Aorta (tissue), 5 donors: ENCODE data around the gene ELOB. TPM values are rescaled to one million over a fixed set of nuclear protein-coding genes. Genes with fewer than 3 reads are reported as not detected.

Experiments
- ATAC-seq: fragments of 200-7000 bp; cut with Tn5 transposase; one replicate; pipeline ENCODE4 v1.9.1; 2022; ENCODE audit warnings: moderate library complexity; ENCODE audit not compliant: low FRiP score
- DNase-seq, 2 donors: peaks; one replicate each; pipeline ENCODE4 v3.0.0-alpha.2; 2020
- H3K27ac ChIP-seq, 2 donors: one replicate each; pipeline ENCODE4 v1.5.1; 2013; ENCODE audit warnings: low read length in 2 of 2, mild to moderate bottlenecking in 2 of 2, moderate library complexity in 2 of 2, control low read depth in 1 of 2, inconsistent platforms in 1 of 2, low read depth in 1 of 2
- H3K27me3 ChIP-seq, 2 donors: one replicate each; pipeline ENCODE4 v1.6.1; 2013; ENCODE audit warnings: control low read depth in 1 of 2, low read length in 1 of 2, mild to moderate bottlenecking in 1 of 2, moderate library complexity in 1 of 2; ENCODE audit not compliant: insufficient read depth in 2 of 2, control insufficient read depth in 1 of 2
- H3K36me3 ChIP-seq, 2 donors: one replicate each; pipeline ENCODE4 v1.6.1; 2013; ENCODE audit warnings: control low read depth in 1 of 2, low read length in 1 of 2, mild to moderate bottlenecking in 1 of 2; ENCODE audit not compliant: insufficient read depth in 2 of 2, control insufficient read depth in 1 of 2
- H3K4me1 ChIP-seq, 2 donors: one replicate each; pipeline ENCODE4 v1.6.1; 2013; ENCODE audit warnings: low read length in 2 of 2, control low read depth in 1 of 2, mild to moderate bottlenecking in 1 of 2, moderate library complexity in 1 of 2; ENCODE audit not compliant: insufficient read depth in 2 of 2, control insufficient read depth in 1 of 2
- H3K4me3 ChIP-seq, 2 donors: one replicate each; pipeline ENCODE4 v1.5.1; 2013; ENCODE audit warnings: low read length in 2 of 2, control low read depth in 1 of 2, mild to moderate bottlenecking in 1 of 2
- H3K9me3 ChIP-seq: one replicate; pipeline ENCODE4 v1.6.1; 2013; ENCODE audit warnings: mild to moderate bottlenecking, low read length; ENCODE audit not compliant: control insufficient read depth
- WGBS, 2 donors: extraction: QIAGEN DNeasy Blood & Tissue Kit; methylation state at CpG; one replicate each; pipeline ENCODE4 v1.1.7; 2013; 5-methylcytosine and 5-hydroxymethylcytosine counted together
- intact Hi-C, 2 donors: fragments of 100-400 bp; cut with DNase I; formaldehyde crosslinking; loops; one replicate each; pipeline versions ENCODE4 v1.14.2 to v1.15.0; 2022
- polyA plus RNA-seq, 2 donors: library from polyadenylated mRNA; stranded (reverse); fragments of 200-250 nt; gene quantifications; one replicate each; pipeline ENCODE4 v1.2.3, GENCODE V29; 2013
- total RNA-seq, 2 donors: library from RNA; stranded (reverse); fragmentation: NEBNext Ultra II Directional; extraction: Animal tissue kit (Norgen Biotek cat#: 25700); gene quantifications; one replicate each; pipeline ENCODE4 v1.2.1, GENCODE V29; 2021
- donor health status: healthy with polysubstance abuse.
- donor health status: Bipolar disorder and iron deficiency.
- donor health status: DM: no; HTN: no; CAD: no.
- donor health status: DM: no; HTN: no; CAD: no.
- donor health status: DM: yes; HTN: yes; CAD: no.

Gene ELOB
- total and polyA plus RNA-seq, 4 donors: 146 to 843 (median 271) TPM

DNA sequence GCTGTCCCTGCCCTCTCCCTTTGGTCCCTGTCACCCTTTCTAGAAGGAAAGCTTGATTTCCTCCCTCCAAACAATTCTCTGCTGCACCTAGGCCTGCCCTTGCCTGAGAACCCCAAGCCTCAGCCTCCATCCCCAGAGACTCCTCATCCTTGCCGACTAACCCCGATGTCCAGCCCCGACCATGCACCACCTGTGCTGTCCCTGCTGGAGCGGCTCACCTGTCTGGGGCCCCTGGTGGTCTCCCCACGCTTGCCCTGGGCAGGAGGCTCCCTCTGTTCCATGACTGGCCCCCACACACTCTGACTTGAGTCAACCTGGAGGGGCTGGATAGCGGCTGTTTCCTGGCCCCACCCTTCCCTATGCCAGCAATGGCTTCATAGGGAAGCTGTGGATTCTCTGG, 36.6 kb downstream of the ELOB start:
- H3K27me3 ChIP-seq: no peaks in the 10 kb centered on the region
- 86 to 88% methylated on average over 6 of the region's 6 CpGs for WGBS, 2 donors
- H3K4me3 ChIP-seq: no peak overlapping the region

DNA sequence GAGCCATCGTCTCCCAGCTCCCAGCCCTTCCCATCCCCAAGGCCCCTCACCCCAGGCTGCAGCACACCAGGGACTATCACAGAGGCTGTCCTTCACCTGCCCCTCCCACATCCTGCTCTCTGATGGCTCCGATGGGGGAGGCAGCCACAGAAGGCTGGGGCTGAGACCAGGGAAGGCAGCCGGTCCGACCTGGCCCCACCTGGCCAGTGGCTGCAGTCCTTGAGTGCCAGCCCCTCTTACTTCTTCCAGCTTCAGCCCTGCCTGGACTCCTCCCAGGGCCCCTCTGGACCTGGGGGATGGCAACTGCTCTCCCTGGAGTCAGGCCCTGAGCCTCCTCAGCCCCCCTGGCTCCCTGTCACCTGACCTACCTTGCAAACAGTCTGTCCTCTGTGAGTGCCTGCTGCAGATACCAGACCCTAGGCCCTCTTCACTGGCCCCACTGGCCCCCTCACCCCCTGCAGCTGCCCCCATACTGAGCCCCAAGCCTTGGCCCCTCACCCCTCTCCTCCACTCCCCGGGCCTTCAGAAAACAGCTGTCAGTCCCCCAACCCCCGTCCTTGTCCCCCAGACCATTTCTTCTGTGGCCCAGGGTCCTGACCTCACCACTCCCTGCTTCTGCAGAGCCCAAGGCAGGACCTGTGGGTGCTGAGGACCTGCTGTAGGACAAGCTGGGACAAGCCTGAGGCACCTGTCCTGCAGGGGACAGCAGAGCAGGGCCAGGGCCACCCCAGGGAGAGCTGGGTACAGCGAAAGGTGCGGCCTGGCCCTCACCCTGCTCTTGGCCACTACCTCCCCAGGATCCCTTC, 37.3 kb downstream of the ELOB start:
- no peaks in the 10 kb centered on the region for H3K9me3 ChIP-seq
- no peaks in the 10 kb centered on the region for H3K36me3 ChIP-seq
- DNase-seq (peak in 1 of 2 donors; percentile 65), ATAC-seq (no peak)
- H3K27me3 ChIP-seq: no peaks in the 10 kb centered on the region
- H3K27ac ChIP-seq: no peak overlapping the region
- H3K4me1 ChIP-seq: no peaks in the 10 kb centered on the region
- intact Hi-C loops: no loop called here
- WGBS, 2 donors: 49 to 52% methylated on average over 8 of the region's 8 CpGs
- no peak overlapping the region for H3K4me3 ChIP-seq

More for the DNA sequence above, 36.6 kb downstream of the ELOB start:
- DNase-seq (peak in 1 of 2 donors; percentile 45), ATAC-seq (no peak)
- no peaks in the 10 kb centered on the region for H3K4me1 ChIP-seq
- intact Hi-C loops: no loop called here
- no peak overlapping the region for H3K27ac ChIP-seq
- H3K36me3 ChIP-seq: no peaks in the 10 kb centered on the region
- no peaks in the 10 kb centered on the region for H3K9me3 ChIP-seq

DNA sequence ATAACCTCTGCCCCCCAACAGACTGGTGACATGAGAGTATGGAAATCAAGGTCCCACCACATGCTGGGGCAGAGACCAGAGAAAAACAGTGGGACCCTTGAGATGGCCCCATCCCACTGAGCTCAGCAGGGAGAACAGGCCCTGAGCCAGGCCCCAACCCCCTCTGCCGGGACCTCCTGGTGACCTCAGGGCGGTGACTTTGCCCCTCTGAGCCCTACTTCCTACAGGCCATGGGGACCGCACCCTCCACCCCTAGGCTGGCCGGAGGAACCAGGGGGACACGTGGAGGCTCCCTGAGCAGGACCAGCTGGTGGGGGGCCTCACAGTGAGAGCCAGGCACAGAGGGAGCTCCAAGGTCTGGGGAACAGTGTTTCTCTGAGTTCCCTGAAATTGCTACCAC, 38.5 kb downstream of the ELOB start:
- Histone ChIP-seq H3K4me1 (no peaks in the 10 kb centered on the region), H3K4me3 (no peak overlapping the region), H3K9me3 (no peaks in the 10 kb centered on the region), H3K36me3 (no peaks in the 10 kb centered on the region), H3K27ac (no peak overlapping the region), H3K27me3 (no peaks in the 10 kb centered on the region)
- DNase-seq (no peak), ATAC-seq (no peak)
- intact Hi-C loops: no loop called here
- WGBS, 2 donors: 78 to 80% methylated on average over 5 of the region's 5 CpGs

DNA sequence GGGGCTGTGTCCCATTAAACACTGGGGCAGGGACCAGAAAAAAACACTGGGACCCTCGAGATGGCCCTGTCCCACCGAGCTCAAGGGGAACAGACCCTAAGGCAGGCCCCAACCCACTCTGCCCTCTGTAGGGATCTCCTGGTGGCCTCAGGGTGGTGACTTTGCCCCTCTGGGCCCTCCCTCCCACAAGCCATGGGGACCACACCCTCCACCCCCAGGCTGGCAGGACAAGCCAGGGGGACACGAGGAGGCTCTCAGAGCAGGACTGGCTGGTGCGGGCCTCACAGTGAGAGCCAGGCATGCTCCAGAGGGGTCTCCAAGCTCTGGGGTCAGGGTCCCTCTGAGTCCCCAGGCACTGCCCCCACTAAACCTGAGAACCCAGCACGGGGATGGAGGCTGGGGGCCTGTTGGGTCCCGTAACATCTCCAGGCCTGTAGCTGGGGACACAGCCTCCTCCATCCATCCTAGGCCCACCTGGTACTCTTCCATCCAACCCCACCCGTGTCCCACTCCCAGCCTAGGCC, 39.1 kb downstream of the ELOB start:
- H3K9me3 ChIP-seq: no peaks in the 10 kb centered on the region
- no peak for ATAC-seq
- no peak overlapping the region for H3K4me3 ChIP-seq
- H3K36me3 ChIP-seq: no peaks in the 10 kb centered on the region
- H3K27ac ChIP-seq: no peak overlapping the region
- intact Hi-C loops: no loop called here
- DNase-seq: peak in 1 of 2 donors; percentile 46
- no peaks in the 10 kb centered on the region for H3K27me3 ChIP-seq
- no peaks in the 10 kb centered on the region for H3K4me1 ChIP-seq
- 79 to 86% methylated on average over 7 of the region's 7 CpGs for whole genome bisulfite sequencing, 2 donors

DNA sequence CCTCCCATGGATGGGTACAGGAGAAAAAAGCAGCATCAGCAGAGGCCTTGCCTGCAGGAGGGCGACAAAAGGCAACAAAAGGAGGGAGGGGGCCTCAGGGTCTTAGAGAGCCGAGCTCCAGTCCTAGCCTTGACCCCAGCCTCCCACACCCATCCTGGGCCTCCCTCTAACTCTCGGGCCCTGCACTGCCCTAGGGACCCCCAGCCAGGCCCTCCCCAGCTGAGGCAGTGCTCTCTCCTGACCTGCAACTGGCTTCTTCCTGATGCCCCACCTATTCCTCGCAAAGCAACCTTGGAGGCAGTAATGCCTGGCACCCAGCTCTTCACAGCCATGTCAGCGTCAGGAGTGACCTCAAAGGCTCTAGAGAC, 39.9 kb downstream of the ELOB start:
- DNase-seq (peak in 1 of 2 donors; percentile 15), ATAC-seq (no peak)
- 74 to 85% methylated on average over 5 of the region's 5 CpGs for WGBS, 2 donors
- Histone ChIP-seq H3K36me3 (no peaks in the 10 kb centered on the region), H3K4me1 (no peaks in the 10 kb centered on the region), H3K4me3 (no peak overlapping the region), H3K27ac (no peak overlapping the region), H3K9me3 (no peaks in the 10 kb centered on the region), H3K27me3 (no peaks in the 10 kb centered on the region)
- intact Hi-C loops: no loop called here

DNA sequence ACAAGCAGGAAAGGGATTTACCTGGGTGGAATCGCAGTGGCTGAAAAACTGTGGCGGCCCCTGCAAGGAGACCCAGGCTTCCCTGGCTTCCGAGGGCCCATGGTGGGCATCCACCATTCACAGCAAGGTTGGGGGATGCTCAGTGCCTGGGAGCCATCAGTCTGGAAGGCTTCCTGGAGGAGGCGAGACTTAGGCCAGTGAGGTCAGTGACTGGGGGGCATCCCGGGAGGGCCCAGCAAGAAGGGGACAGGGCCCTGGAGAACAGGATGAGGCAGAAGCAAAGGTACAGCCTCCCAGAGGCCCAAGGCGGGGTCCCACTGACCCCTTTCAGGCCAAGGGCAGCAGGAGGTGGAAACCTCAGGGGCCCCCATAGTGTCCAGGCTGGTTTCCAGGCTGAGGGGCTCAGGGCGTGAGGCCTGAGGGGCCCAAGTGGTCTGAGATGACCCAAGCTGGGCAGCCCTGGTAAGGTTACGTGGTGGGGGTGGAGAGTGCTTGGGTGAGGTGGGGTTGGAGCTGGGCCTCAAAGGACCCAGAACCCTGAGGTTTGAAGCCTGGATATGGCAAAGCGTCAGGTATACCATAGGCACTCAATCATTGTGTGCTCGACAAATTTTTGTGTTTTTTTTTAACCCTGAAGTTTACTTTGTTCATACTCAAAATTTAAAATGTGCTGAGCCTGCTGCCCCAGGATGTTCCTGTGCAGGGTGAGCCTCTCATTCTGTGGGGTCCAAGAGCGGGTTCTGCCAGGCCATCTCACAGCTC, 40.4 kb downstream of the ELOB start:
- Histone ChIP-seq H3K27ac (no peak overlapping the region), H3K9me3 (no peaks in the 10 kb centered on the region), H3K4me1 (no peaks in the 10 kb centered on the region), H3K4me3 (no peak overlapping the region), H3K36me3 (no peaks in the 10 kb centered on the region), H3K27me3 (no peaks in the 10 kb centered on the region)
- 85 to 88% methylated on average over 11 of the region's 11 CpGs for WGBS, 2 donors
- no peak for ATAC-seq
- intact Hi-C loops: no loop called here
- peak in 1 of 2 donors; percentile 58 for DNase-seq

DNA sequence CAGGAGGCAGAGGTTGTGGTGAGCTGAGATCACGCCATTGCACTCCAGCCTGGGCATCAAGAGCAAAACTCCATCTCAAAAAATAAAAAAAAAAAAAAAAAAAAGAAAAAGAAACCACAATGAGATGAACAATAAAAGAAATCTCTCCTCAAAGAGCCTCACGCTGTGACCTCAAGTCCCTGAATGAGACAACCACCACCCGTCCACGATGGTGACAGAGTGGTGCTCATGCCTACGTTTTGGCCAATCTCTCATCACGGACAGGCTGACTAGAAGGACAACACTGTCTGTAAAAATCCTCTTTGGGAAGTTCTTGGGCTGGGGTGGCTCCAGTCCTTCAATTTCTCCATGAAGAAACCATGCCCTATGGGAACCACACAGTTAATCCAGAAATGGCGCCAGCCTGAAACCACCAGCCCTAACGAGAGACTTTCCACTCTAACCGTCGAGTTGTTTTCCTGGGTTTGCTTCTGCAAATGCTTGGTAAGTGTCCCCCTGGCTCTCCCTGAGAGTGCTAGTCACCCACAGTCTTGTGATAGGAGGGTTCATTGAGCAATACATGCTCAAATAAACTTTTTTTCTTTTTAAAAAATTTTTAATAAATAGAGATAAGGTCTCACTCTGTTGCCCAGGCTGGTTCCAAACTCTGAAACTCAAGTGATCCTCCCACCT, 42.1 kb downstream of the ELOB start:
- intact Hi-C loops: no loop called here
- no peaks in the 10 kb centered on the region for H3K4me1 ChIP-seq
- H3K27me3 ChIP-seq: no peaks in the 10 kb centered on the region
- no peak for DNase-seq
- no peak overlapping the region for H3K27ac ChIP-seq
- H3K36me3 ChIP-seq: no peaks in the 10 kb centered on the region
- ATAC-seq: no peak
- WGBS, 2 donors: 77 to 81% methylated on average over 10 of the region's 10 CpGs
- H3K9me3 ChIP-seq: no peaks in the 10 kb centered on the region
- no peak overlapping the region for H3K4me3 ChIP-seq

DNA sequence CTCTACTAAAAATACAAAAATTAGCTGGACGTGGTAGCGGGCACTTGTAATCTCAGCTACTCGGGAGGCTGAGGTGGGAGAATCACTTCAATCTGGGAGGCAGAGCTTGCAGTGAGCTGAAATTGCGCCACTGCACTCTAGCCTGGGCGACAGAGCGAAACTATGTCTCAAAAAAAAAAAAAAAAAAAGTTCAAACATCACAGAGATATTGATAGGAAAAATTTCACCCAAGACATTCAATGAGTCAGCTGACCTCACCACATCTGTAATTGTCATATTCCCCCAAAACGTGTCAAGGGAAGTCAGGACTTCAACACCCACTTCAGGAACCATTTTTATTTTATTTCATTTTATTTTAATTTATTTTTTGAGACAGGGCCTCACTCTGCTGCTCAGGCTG, 49.0 kb downstream of the ELOB start:
- WGBS, 2 donors: 83 to 86% methylated on average over 7 of the region's 7 CpGs
- intact Hi-C loops: no loop called here

More for the DNA sequence above, 49.0 kb downstream of the ELOB start:
- Histone ChIP-seq H3K9me3 (no peaks in the 10 kb centered on the region), H3K27ac (no peak overlapping the region), H3K4me1 (no peaks in the 10 kb centered on the region), H3K36me3 (no peaks in the 10 kb centered on the region), H3K27me3 (no peaks in the 10 kb centered on the region), H3K4me3 (no peak overlapping the region)
- ATAC-seq (no peak), DNase-seq (no peak)
